Measurements from ENCODE around the gene MAGI2.

GRCh38 chr7:78985509-78985908 lies 468.0 kb downstream of the MAGI2 start:
- no peak for TF ChIP-seq CTCF (IDR thresholded peaks at IDR 0.05; ENCODE audit: low read depth, low read length, poor library complexity, severe bottlenecking)
- TF ChIP-seq EZH2phosphoT487 (IDR thresholded peaks at IDR 0.05; ENCODE audit: borderline replicate concordance, low read length): no peak
